Stimulated activated CD8-positive, alpha-beta memory T cell treated with anti-CD3 and anti-CD28 coated beads, Interleukin-4, amount 100 ng/mL, for 1 hour (primary cell): Measurements from ENCODE around the gene HRH1.
A peak's percentile ranks its signal among the peaks of the same experiment; 100 is the strongest.
"Not testable (repeated sequence)": the region's sequence is repeated elsewhere in the genome, so short reads cannot be mapped to it uniquely, and the experiment has no call there.

Experiments used
- DNase-seq, 2 donors: peaks; one replicate each; pipeline ENCODE4 v3.0.0-alpha.2; 2020; ENCODE audit warnings: low read depth in 2 of 2, low spot score in 1 of 2

HRH1 gene

DNA sequence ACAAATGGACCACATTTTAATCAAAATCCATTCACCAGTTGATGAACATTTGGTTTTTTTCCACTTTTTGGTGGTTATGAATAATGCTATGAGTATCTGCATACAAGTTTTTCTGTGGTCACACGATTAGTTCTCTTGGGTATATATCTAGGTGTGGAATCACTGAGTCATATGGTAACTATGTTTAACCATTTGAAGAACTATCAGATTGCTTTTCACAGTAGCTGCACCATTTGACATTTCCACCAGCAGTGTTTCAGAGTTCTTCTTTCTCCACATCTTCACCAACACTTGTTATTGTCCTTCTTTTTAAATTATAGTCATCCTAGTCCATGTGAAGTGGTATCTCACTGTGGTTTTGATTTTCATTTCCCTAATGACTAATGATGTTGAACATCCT, 84.6 kb downstream of the HRH1 start:
- no peak for DNase-seq

- DNase-seq, result no peak
Measured at GRCh38 chr3:11239796-11240195, 85.5 kb downstream of the HRH1 start.

DNA sequence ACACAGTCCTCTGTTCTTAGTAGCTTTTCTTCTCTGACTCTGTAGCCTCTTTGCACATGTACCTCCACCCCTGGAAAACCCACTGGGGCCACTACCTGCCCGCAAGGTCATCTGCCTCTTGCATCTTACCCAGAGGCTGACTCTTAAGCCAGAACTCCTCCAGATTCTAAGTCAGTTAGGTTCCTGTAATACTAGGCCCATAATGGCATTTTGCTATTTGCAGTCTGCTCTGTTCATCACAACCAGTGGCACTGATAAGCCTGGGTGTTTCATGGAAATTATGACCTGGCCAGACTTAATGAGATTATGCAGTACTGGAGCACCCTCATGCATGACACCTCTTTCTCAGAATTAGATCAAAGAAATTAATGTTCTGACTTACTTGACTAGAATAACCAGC, 86.2 kb downstream of the HRH1 start:
- no peak for DNase-seq

- no peak for DNase-seq
Measured at GRCh38 chr3:11244121-11244677, 89.9 kb downstream of the HRH1 start.

GRCh38 chr3:11245276-11245675, 91.0 kb downstream of the HRH1 start:
- DNase-seq, result no peak

GRCh38 chr3:11245827-11246662, 91.8 kb downstream of the HRH1 start:
- no peak for DNase-seq

GRCh38 chr3:11246663-11246970, 92.3 kb downstream of the HRH1 start:
- no peak for DNase-seq

DNA sequence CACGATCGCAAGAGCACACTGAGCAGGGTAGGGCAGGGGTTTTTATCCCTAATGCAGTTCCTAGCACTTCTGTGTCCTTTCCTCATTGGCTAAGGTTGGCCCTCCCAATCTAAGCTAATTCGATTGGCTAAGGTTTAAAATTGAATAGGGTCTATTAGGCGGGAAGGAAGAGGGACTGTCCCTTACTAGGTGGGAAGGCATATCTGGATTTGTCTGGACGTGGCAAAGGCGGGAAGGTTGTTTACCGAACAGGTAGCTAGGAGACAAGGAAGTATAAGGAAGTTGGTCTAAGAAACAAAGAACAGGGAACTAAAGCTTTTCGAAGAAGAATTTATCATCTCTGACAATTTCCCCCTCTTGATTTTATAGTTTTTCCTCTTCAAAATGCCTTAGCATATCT, 93.1 kb downstream of the HRH1 start:
- no peak for DNase-seq

GRCh38 chr3:11248596-11248995, 94.3 kb downstream of the HRH1 start:
- no peak for DNase-seq

- DNase-seq, result no peak
Measured at GRCh38 chr3:11250902-11251806, 96.9 kb downstream of the HRH1 start.

- no peak for DNase-seq
Measured at GRCh38 chr3:11251807-11252176, 97.5 kb downstream of the HRH1 start.

- no peak for DNase-seq
Measured at GRCh38 chr3:11254876-11255275, 100.6 kb downstream of the HRH1 start.

- DNase-seq, result not testable (repeated sequence)
Measured at GRCh38 chr3:11255537-11255936, 101.2 kb downstream of the HRH1 start.

GRCh38 chr3:11258958-11259357, 104.7 kb downstream of the HRH1 start:
- no peak for DNase-seq

GRCh38 chr3:11260460-11260859, 106.2 kb downstream of the HRH1 start:
- no peak for DNase-seq

DNA sequence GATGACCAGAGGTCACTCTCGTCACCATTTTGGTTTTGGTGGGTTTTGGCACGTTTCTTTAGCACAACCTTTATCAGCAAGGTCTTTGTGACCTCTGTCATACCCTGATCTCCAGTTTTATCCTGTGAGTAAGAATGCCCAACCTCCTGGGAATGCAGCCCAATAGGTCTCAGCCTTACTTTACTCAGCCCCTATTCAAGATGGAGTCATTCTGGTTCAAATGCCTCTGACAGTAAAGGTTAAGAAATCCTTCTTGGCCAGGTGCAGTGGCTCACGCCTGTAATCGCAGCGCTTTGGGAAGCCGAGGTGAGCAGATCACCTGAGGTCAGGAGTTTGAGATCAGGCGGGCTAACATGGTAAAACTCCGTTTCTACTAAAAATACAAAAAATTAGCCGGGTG, 114.7 kb downstream of the HRH1 start:
- no peak for DNase-seq

DNA sequence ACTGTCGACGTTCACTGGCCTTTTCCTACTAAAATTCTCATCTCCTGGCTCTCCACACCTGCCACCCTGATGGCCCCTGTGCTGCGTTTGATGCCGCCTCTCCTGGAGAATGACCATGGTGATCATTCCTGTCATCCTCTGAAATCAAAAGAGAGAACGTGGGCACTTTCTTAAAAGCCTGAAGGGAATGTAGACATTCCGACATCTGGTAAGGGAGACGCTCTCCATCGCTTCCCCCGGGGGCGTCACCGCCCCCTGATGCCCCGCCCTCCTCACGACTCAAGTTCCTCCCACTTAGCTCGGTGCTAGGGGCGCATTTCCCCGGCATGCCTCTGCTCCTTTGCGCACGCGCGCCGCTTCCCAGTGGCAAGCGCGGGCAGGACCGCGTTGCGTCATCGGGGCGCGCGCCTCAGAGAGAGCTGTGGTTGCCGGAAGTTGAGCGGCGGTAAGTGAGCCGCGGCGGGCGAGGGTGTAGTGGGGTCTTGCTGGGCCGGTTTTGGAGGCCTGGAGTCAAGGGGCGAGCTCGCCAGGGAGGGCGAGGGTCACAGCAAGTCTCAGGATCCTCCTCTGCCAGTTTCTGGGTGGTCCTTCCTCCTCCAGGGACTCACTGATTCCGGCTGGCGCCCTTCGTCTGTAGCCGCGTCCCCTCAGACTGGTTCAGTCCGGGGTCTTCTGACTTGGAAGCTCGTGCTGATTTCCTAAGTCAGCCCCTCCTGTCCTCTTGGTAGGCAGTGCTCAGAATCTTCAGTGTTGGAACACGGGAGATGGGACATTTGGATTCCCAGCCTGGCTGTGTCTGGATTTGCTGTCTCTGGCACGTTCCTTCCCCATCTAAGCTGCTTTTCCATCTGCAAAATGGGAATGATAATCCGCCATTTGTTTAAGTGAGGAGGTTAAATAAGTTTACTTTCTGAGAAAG, 118.0 kb downstream of the HRH1 start, which contains the start of gene ATG7:
ATG7 (plus strand) TSS at position 412 of the 919 bp plus-strand sequence. CDS start 26,299 bp downstream, outside the sequence.
- peak; percentile 92 to 94 for DNase-seq

GRCh38 chr3:11272906-11273574, 118.7 kb downstream of the HRH1 start:
- no peak for DNase-seq

GRCh38 chr3:11273891-11274291, 119.6 kb downstream of the HRH1 start:
- DNase-seq, result no peak

DNA sequence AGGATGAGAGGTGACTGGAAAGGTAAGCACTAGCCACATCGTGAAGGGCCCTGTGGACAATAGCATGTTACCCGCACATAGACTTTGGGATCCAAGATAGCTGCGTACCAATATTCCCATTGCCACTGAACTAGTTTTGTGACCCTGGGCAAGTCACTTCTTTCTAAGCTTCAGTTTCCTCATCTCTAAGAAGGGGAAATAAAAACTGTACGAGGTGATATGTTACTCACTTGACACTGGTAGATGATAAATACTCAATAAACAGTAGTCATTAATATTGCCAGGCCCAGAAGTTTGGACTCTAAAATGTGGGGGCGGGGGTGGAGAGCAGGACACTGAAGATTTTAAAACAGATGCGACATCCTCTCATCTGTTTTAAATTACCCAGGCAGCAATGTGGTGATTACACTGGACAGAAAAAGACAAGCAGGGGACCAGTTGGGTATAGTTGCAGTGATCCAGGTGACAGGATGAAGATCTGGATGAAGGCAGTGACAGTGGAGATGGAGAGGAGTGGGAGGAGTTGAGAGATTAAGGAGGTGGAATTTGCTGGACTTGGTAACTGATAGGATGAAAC, 120.4 kb downstream of the HRH1 start:
- DNase-seq, result no peak
